Fibroblast of lung (primary cell): ENCODE measurements around the gene CTSC. TPM values are rescaled to one million over a fixed set of nuclear protein-coding genes. Genes with fewer than 3 reads are reported as not detected.

Experiments used
- DNase-seq, 2 donors: peaks; one replicate each; pipeline versions ENCODE4 v3.0.0 to v3.0.0-alpha.2; 2010; ENCODE audit warnings: low read depth in 2 of 2
- H2AFZ ChIP-seq: 2 replicates; pipeline ENCODE4 v1.5.1; 2012; ENCODE audit warnings: low read length, control low read depth, inconsistent platforms
- H3K27ac ChIP-seq: 2 replicates; pipeline ENCODE4 v1.5.1; 2011; ENCODE audit warnings: low read length, control low read depth; ENCODE audit not compliant: insufficient read depth
- H3K27me3 ChIP-seq: 2 replicates; pipeline ENCODE4 v1.5.1; 2011; ENCODE audit warnings: mild to moderate bottlenecking, low read length; ENCODE audit not compliant: control insufficient read depth, insufficient read depth
- H3K36me3 ChIP-seq: 2 replicates; pipeline ENCODE4 v1.5.1; 2011; ENCODE audit warnings: low read length; ENCODE audit not compliant: control insufficient read depth, insufficient read depth
- H3K4me1 ChIP-seq: 2 replicates; pipeline ENCODE4 v1.5.1; 2011; ENCODE audit warnings: low read length; ENCODE audit not compliant: control insufficient read depth, insufficient read depth; ENCODE audit errors: extremely low read depth
- H3K4me2 ChIP-seq: 2 replicates; pipeline ENCODE4 v1.5.1; 2011; ENCODE audit warnings: low read length, control low read depth; ENCODE audit not compliant: insufficient read depth; ENCODE audit errors: extremely low read depth
- H3K4me3 ChIP-seq, 4 experiments: fragments of 200-600 bp in 1 of 4; sonication (generic) in 1 of 4; replicated peaks in 1 of 4; 2 replicates each; pipeline ENCODE4 v1.5.1; 2011 to 2016; ENCODE audit warnings: low read length in 4 of 4, low read depth in 3 of 4, mild to moderate bottlenecking in 3 of 4, control low read depth in 2 of 4, inconsistent platforms in 1 of 4, mixed read lengths in 1 of 4; ENCODE audit not compliant: insufficient read depth in 1 of 4; ENCODE audit errors: control extremely low read depth in 1 of 4
- H3K79me2 ChIP-seq: 2 replicates; pipeline ENCODE4 v1.5.1; 2012; ENCODE audit warnings: mild to moderate bottlenecking, low read length, inconsistent platforms; ENCODE audit not compliant: control insufficient read depth, insufficient read depth
- H3K9ac ChIP-seq: 2 replicates; pipeline ENCODE4 v1.5.1; 2011; ENCODE audit warnings: mild to moderate bottlenecking, low read length, control low read depth; ENCODE audit not compliant: insufficient read depth
- H3K9me3 ChIP-seq: 2 replicates; pipeline ENCODE4 v1.5.1; 2012; ENCODE audit warnings: low read depth, low read length; ENCODE audit not compliant: control insufficient read depth, insufficient read depth
- H4K20me1 ChIP-seq: 2 replicates; pipeline ENCODE4 v1.5.1; 2011; ENCODE audit warnings: low read length; ENCODE audit not compliant: control insufficient read depth, insufficient read depth; ENCODE audit errors: extremely low read depth
- CTCF ChIP-seq, 2 donors: IDR thresholded peaks in 1 of 2; conservative IDR thresholded peaks in 1 of 2; 1 replicate in 1 of 2; 2 replicates in 1 of 2; pipeline ENCODE4 v1.5.1; 2011 to 2012; ENCODE audit warnings: low read length in 2 of 2, control low read depth in 1 of 2, inconsistent platforms in 1 of 2, low read depth in 1 of 2, mild to moderate bottlenecking in 1 of 2
- EZH2 ChIP-seq: IDR thresholded peaks from 2 replicates; pipeline ENCODE4 v1.5.1; 2012; ENCODE audit warnings: low read length, control low read depth, mild to moderate bottlenecking; ENCODE audit errors: missing control alignments
- polyA plus RNA-seq, 2 donors: library from polyadenylated mRNA; depleted of rRNA in 1 of 2; stranded (reverse) in 1 of 2; unstranded in 1 of 2; fragments of >200 nt; gene quantifications; 2 replicates each; pipeline ENCODE4 v1.2.1, GENCODE V29; 2011 to 2012; ENCODE audit warnings: missing spikeins in 1 of 2
- total RNA-seq: library from RNA; depleted of rRNA; stranded (reverse); fragments of >200 nt; gene quantifications from 2 replicates; pipeline ENCODE4 v1.2.1, GENCODE V29; 2014

The CTSC gene
- total and polyA plus RNA-seq, 2 donors (not counting 1 experiment from before 2014, with no cell fraction given) = 75.8 to 593 TPM

- Histone ChIP-seq H3K9ac (no peak overlapping the region), H3K4me2 (no peak overlapping the region), H3K27ac (no peak overlapping the region), H3K27me3 (no peaks in the 10 kb centered on the region), H3K9me3 (no peaks in the 10 kb centered on the region), H3K79me2 (no peaks in the 10 kb centered on the region), H4K20me1 (no peaks in the 10 kb centered on the region), H3K4me1 (no peaks in the 10 kb centered on the region), H2AFZ (no peak overlapping the region), H3K4me3 (no peak overlapping the region), H3K36me3 (no peaks in the 10 kb centered on the region)
- TF ChIP-seq EZH2 = no peak
- TF ChIP-seq CTCF (conservative IDR thresholded peaks at IDR 0.05 in 1 of 2, IDR thresholded peaks at IDR 0.05 in 1 of 2; ENCODE audit: low read depth in 1 of 2, low read length in 2 of 2) = no peak
- no peak for DNase-seq
Observed at GRCh38 chr11:88359541-88359940, 22.0 kb upstream of the CTSC start.

GRCh38 chr11:88359114-88359513 lies 21.6 kb upstream of the CTSC start:
- Histone ChIP-seq H3K4me1 (no peaks in the 10 kb centered on the region), H3K27ac (no peak overlapping the region), H2AFZ (no peak overlapping the region), H3K27me3 (no peaks in the 10 kb centered on the region), H3K4me2 (no peak overlapping the region), H3K9ac (no peak overlapping the region), H4K20me1 (no peaks in the 10 kb centered on the region), H3K9me3 (no peaks in the 10 kb centered on the region), H3K36me3 (no peaks in the 10 kb centered on the region), H3K4me3 (no peak overlapping the region), H3K79me2 (no peaks in the 10 kb centered on the region)
- no peak for TF ChIP-seq EZH2
- TF ChIP-seq CTCF (conservative IDR thresholded peaks at IDR 0.05 in 1 of 2, IDR thresholded peaks at IDR 0.05 in 1 of 2; ENCODE audit: low read depth in 1 of 2, low read length in 2 of 2) = no peak
- no peak for DNase-seq

- Histone ChIP-seq H3K27ac (no peak overlapping the region), H3K9ac (no peak overlapping the region), H3K4me2 (no peak overlapping the region), H3K4me1 (no peaks in the 10 kb centered on the region), H3K79me2 (no peaks in the 10 kb centered on the region), H3K27me3 (no peaks in the 10 kb centered on the region), H3K4me3 (no peak overlapping the region), H3K36me3 (no peaks in the 10 kb centered on the region), H4K20me1 (no peaks in the 10 kb centered on the region), H3K9me3 (no peaks in the 10 kb centered on the region), H2AFZ (no peak overlapping the region)
- no peak for DNase-seq
- TF ChIP-seq CTCF (conservative IDR thresholded peaks at IDR 0.05 in 1 of 2, IDR thresholded peaks at IDR 0.05 in 1 of 2; ENCODE audit: low read depth in 1 of 2, low read length in 2 of 2) = no peak
- no peak for TF ChIP-seq EZH2
Observed at GRCh38 chr11:88358040-88358431, 20.5 kb upstream of the CTSC start.
